OCI-LY7 (cell line): ENCODE measurements around the gene PPM1G. TPM values are rescaled to one million over a fixed set of nuclear protein-coding genes. Genes with fewer than 3 reads are reported as not detected.
"Not testable (repeated sequence)": the region's sequence is repeated elsewhere in the genome, so short reads cannot be mapped to it uniquely, and the experiment has no call there.

Experiments used
- BruUV-seq: library from RNA; stranded (reverse); fragments of 400-500 nt; replicated peaks from 2 replicates; lab custom pipeline; 2021; lab: Mats Ljungman, UMichigan
- CTCF ChIA-PET: fragments of 300-600 bp; sonication (Branson Sonifier 250); formaldehyde crosslinking; loops from one replicate; lab custom pipeline; 2022; ENCODE audit warnings: antibody characterized with exemption; ENCODE audit not compliant: unreplicated experiment; lab: Charles Lee
- POLR2A ChIA-PET: fragments of 300-600 bp; sonication (Branson Sonifier 250); formaldehyde crosslinking; loops from one replicate; lab custom pipeline; 2022; ENCODE audit warnings: antibody characterized with exemption; lab: Charles Lee
- DNase-seq: peaks from one replicate; pipeline ENCODE4 v3.0.0-alpha.2; 2015; ENCODE audit warnings: low spot score
- H2AFZ ChIP-seq: fragments of 200-600 bp; sonication (generic), shearing (Covaris generic); 2 replicates; pipeline ENCODE4 v1.6.1; 2014; ENCODE audit warnings: mild to moderate bottlenecking, antibody characterized with exemption, low read length, moderate library complexity
- H3K27ac ChIP-seq: fragments of 200-600 bp; sonication (generic); 2 replicates; pipeline ENCODE4 v1.5.1; 2014; ENCODE audit warnings: mixed run types, low read depth, mild to moderate bottlenecking, moderate library complexity, low read length, inconsistent platforms; ENCODE audit not compliant: poor library complexity, severe bottlenecking
- H3K36me3 ChIP-seq: fragments of 200-600 bp; sonication (generic); 2 replicates; pipeline ENCODE4 v1.6.1; 2014; ENCODE audit warnings: mild to moderate bottlenecking, antibody characterized with exemption, low read length, moderate library complexity, mixed read lengths; ENCODE audit not compliant: insufficient read depth
- H3K4me1 ChIP-seq: fragments of 200-600 bp; sonication (generic); 2 replicates; pipeline ENCODE4 v1.5.1; 2014; ENCODE audit warnings: mild to moderate bottlenecking, low read length; ENCODE audit not compliant: insufficient read depth, poor library complexity, severe bottlenecking
- H3K4me2 ChIP-seq: fragments of 200-600 bp; sonication (generic); 2 replicates; pipeline ENCODE4 v1.6.1; 2014; ENCODE audit warnings: mild to moderate bottlenecking, low read length
- H3K4me3 ChIP-seq: fragments of 200-600 bp; sonication (generic); 2 replicates; pipeline ENCODE4 v1.5.1; 2014; ENCODE audit warnings: mild to moderate bottlenecking, low read depth, low read length; ENCODE audit not compliant: poor library complexity, severe bottlenecking
- H3K79me2 ChIP-seq: fragments of 200-600 bp; sonication (generic); 2 replicates; pipeline ENCODE4 v1.6.1; 2016; ENCODE audit warnings: low read depth, mild to moderate bottlenecking, low read length, moderate library complexity, mixed read lengths; ENCODE audit not compliant: insufficient read depth
- H3K9me2 ChIP-seq: fragments of 200-600 bp; sonication (generic); 2 replicates; pipeline ENCODE4 v1.6.1; 2016; ENCODE audit warnings: mild to moderate bottlenecking, low read length, mixed read lengths; ENCODE audit not compliant: insufficient read depth
- H3K9me3 ChIP-seq: fragments of 200-600 bp; sonication (generic); 2 replicates; pipeline ENCODE4 v1.6.1; 2014; ENCODE audit warnings: mild to moderate bottlenecking, mixed run types, low read length, mixed read lengths
- H4K20me1 ChIP-seq: fragments of 200-600 bp; sonication (generic); 2 replicates; pipeline ENCODE4 v1.6.1; 2014; ENCODE audit warnings: mild to moderate bottlenecking, antibody characterized with exemption, low read length, moderate library complexity, mixed read lengths; ENCODE audit not compliant: insufficient read depth
- CTCF ChIP-seq: fragments of 200-600 bp; sonication (generic); conservative IDR thresholded peaks from 2 replicates; pipeline ENCODE4 v1.5.1; 2014; ENCODE audit warnings: mild to moderate bottlenecking, antibody characterized with exemption, low read length, moderate library complexity, mixed read lengths
- EZH2phosphoT487 ChIP-seq: fragments of 200-600 bp; sonication (generic); IDR thresholded peaks from 2 replicates; pipeline ENCODE4 v1.6.1; 2018; ENCODE audit warnings: low read depth, borderline replicate concordance, mild to moderate bottlenecking, mixed run types, antibody characterized with exemption, low read length, moderate library complexity, mixed read lengths
- intact Hi-C: fragments of 100-400 bp; cut with micrococcal nuclease; formaldehyde crosslinking; loops from one replicate; pipeline ENCODE4 v1.10.0; 2022; ENCODE audit not compliant: unreplicated experiment
- total RNA-seq, 2 experiments: library from RNA; depleted of rRNA in 1 of 2; stranded (reverse); fragments of >200 nt in 1 of 2; shearing (Covaris generic) in 1 of 2; gene quantifications; 2 replicates each; pipeline ENCODE4 v1.2.3, GENCODE V29; 2014 to 2022

PPM1G gene
- total RNA-seq, 2 experiments from 2014 or later = 101 to 147 TPM

DNA sequence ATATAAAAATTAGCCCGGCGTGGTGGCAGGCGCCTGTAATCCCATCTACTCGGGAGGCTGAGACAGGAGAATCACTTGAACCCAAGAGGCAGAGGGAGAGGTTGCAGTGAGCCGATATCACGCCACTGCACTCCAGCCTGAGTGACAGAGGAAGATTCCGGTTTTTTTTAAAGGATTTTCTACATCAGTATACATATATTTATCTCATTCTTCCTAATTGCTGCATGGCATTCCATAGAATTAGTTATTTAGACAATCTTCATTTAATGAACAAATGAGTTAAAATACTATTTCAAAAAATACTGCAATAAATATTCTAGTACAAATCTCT, 54.8 kb downstream of the PPM1G start:
- Histone ChIP-seq H3K4me1 (peaks cover 34% of the 10 kb centered on the region), H3K4me2 (peak overlapping the region; percentile 97), H3K79me2 (peaks cover 72% of the 10 kb centered on the region), H3K9me3 (no peaks in the 10 kb centered on the region), H3K4me3 (no peak overlapping the region), H4K20me1 (0 out of 2 replicates have a peak, but pooled peaks cover 4% of the 10 kb centered on the region), H2AFZ (no peak overlapping the region), H3K9me2 (no peaks in the 10 kb centered on the region), H3K27ac (no peak overlapping the region), H3K36me3 (peaks cover 12% of the 10 kb centered on the region)
- intact Hi-C loops = no loop called here
- CTCF ChIA-PET = interaction anchor here (1.0 kb wide), 1 partner anchor 9 kb away, joined by 3 read pairs; no protein-coding TSS in a partner anchor
- BruUV-seq = no TSS peak
- DNase-seq = no peak
- POLR2A ChIA-PET = interaction anchor here (0.6 to 2.0 kb wide), 6 partner anchors 8 to 1424 kb away, joined by 3 to 12 read pairs (median 6); no protein-coding TSS in a partner anchor
- TF ChIP-seq CTCF = no peak
- no peak for TF ChIP-seq EZH2phosphoT487

DNA sequence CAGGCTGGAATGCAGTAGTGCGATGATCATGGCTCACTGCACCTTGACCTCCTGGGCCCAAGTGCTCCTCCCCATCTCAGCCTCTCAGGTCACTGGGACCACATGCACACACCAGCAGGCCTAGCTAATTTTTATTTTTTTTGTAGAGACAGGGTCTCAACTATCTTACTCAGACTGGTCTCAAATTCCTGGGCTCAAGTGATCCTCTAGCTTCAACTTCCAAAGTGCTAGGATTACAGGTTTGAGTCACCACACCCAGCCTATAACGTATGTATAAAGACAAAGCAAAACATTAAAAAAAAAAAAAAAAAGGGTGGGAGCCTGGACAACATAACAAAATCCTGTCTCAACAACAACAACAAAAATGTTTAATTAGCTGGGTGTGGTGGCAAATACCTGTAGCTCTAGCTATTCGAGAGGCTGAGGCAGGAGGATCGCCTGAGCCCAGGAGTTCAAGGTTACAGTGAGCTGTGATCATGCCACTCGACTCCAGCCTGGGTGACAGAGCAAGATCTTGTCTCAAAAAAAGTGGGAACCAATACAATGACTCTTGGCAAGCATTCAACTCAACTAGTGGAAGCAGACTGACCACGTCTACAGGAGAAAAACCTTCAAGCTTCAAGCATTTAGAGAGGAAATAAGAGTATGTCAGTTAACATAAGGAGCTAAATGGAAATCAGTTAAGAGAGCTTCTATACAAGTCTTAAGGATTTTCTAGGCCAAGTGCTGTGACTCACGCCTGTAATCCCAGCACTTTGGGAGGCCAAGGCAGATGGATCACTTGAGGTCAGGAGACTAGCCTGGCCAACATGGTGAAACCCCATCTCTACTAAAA, 55.4 kb downstream of the PPM1G start:
- CTCF ChIA-PET = interaction anchor here (1.0 kb wide), 1 partner anchor 9 kb away, joined by 3 read pairs; no protein-coding TSS in a partner anchor
- DNase-seq = no peak
- no peak overlapping the region for H2AFZ ChIP-seq
- peaks cover 34% of the 10 kb centered on the region for H3K4me1 ChIP-seq
- intact Hi-C loops = no loop called here
- H4K20me1 ChIP-seq = 0 out of 2 replicates have a peak, but pooled peaks cover 4% of the 10 kb centered on the region
- H3K79me2 ChIP-seq = peaks cover 76% of the 10 kb centered on the region
- TF ChIP-seq CTCF (no peak), EZH2phosphoT487 (no peak)
- H3K9me3 ChIP-seq = no peaks in the 10 kb centered on the region
- POLR2A ChIA-PET = interaction anchor here (0.6 to 2.0 kb wide), 7 partner anchors 9 to 1425 kb away, joined by 3 to 12 read pairs (median 6); partner anchors contain the start of gene NRBP1
- no peak overlapping the region for H3K4me2 ChIP-seq
- no peak overlapping the region for H3K27ac ChIP-seq
- no peak overlapping the region for H3K4me3 ChIP-seq
- peaks cover 17% of the 10 kb centered on the region for H3K36me3 ChIP-seq
- no TSS peak for BruUV-seq
- no peaks in the 10 kb centered on the region for H3K9me2 ChIP-seq

- H3K79me2 ChIP-seq = peaks cover 75% of the 10 kb centered on the region
- H3K9me2 ChIP-seq, H3K4me2 ChIP-seq, H3K9me3 ChIP-seq, H4K20me1 ChIP-seq, H2AFZ ChIP-seq, BruUV-seq, H3K27ac ChIP-seq, DNase-seq, intact Hi-C loops, CTCF ChIA-PET, H3K4me3 ChIP-seq: not testable (repeated sequence)
- peaks cover 32% of the 10 kb centered on the region for H3K4me1 ChIP-seq
- peaks cover 13% of the 10 kb centered on the region for H3K36me3 ChIP-seq
- POLR2A ChIA-PET = interaction anchor here (0.6 to 2.0 kb wide), 7 partner anchors 9 to 1110 kb away, joined by 3 to 12 read pairs (median 6); partner anchors contain the start of gene NRBP1
These were observed 56.0 kb downstream of the PPM1G start for GRCh38 chr2:27353386-27353761.
